GM13976 (cell line): ENCODE data around the gene QSOX2.
"Not testable (repeated sequence)": the region's sequence is repeated elsewhere in the genome, so short reads cannot be mapped to it uniquely, and the experiment has no call there.

ENCODE experiments used
- DNase-seq: peaks from one replicate; pipeline ENCODE4 v3.0.0; 2012; ENCODE audit warnings: low spot score
- CTCF ChIP-seq: IDR thresholded peaks from 2 replicates; pipeline ENCODE4 v1.5.1; 2012; ENCODE audit warnings: borderline replicate concordance, mild to moderate bottlenecking; ENCODE audit not compliant: insufficient read depth; ENCODE audit errors: extremely low read depth, missing control alignments, control extremely low read depth
- in situ Hi-C: fragments of 300-500 bp; cut with MboI; formaldehyde crosslinking; loops from one replicate; pipeline ENCODE4 v1.12.0; 2022; ENCODE audit warnings: low sequenced_read_pairs, mixed read lengths, inconsistent platforms; ENCODE audit not compliant: unreplicated experiment

The QSOX2 gene

GRCh38 chr9:136240941-136241340, 4.7 kb downstream of the QSOX2 start:
- DNase-seq = no peak
- TF ChIP-seq CTCF = no peak
- in situ Hi-C loops = no loop called here

- peak; percentile 49 for DNase-seq
These were observed 5.7 kb downstream of the QSOX2 start for GRCh38 chr9:136239983-136240330.

GRCh38 chr9:136239135-136239982, 6.3 kb downstream of the QSOX2 start:
- no peak for DNase-seq
- in situ Hi-C loops = no loop called here
- no peak for TF ChIP-seq CTCF

More at GRCh38 chr9:136239983-136240330, 5.7 kb downstream of the QSOX2 start:
- in situ Hi-C loops = no loop called here
- TF ChIP-seq CTCF = no peak

- TF ChIP-seq CTCF = no peak
- in situ Hi-C loops = no loop called here
- DNase-seq = no peak
These were observed 7.3 kb downstream of the QSOX2 start for GRCh38 chr9:136238342-136238732.

GRCh38 chr9:136237486-136238341, 7.9 kb downstream of the QSOX2 start:
- in situ Hi-C loops = no loop called here
- DNase-seq = no peak
- TF ChIP-seq CTCF = no peak

GRCh38 chr9:136236471-136237410, 8.9 kb downstream of the QSOX2 start:
- in situ Hi-C loops, DNase-seq: not testable (repeated sequence)
